SK-N-SH (cell line): ENCODE results near the gene SCNN1A. TPM values are rescaled to one million over a fixed set of nuclear protein-coding genes. Genes with fewer than 3 reads are reported as not detected.

ENCODE experiments used
- CTCF ChIA-PET: fragments of 300-600, 350-600 bp; formaldehyde crosslinking; extraction: SDS; loops from one replicate; lab custom pipeline; 2021; lab: Yijun Ruan, JAX
- POLR2A ChIA-PET: fragments of 350-600 bp; sonication (Branson Sonifier 250); formaldehyde crosslinking; extraction: SDS; loops from one replicate; lab custom pipeline; 2020; ENCODE audit warnings: antibody characterized with exemption, inconsistent platforms; lab: Yijun Ruan, JAX
- DNase-seq: peaks from one replicate; pipeline ENCODE4 v3.0.0; 2012
- H2AFZ ChIP-seq: fragments of 200-600 bp; sonication (generic); 2 replicates; pipeline ENCODE4 v1.8.1; 2016; ENCODE audit warnings: antibody characterized with exemption, mild to moderate bottlenecking, low read depth
- H3F3A ChIP-seq: fragments of 200-600 bp; sonication (generic); replicated peaks from 2 replicates; pipeline ENCODE3; 2016; ENCODE audit warnings: antibody characterized with exemption, mild to moderate bottlenecking; ENCODE audit not compliant: insufficient read depth
- H3K27ac ChIP-seq, 2 experiments: fragments of 200-500 bp in 1 of 2; fragments of 200-600 bp in 1 of 2; sonication (Bioruptor generic) in 1 of 2; sonication (generic), shearing (Covaris generic) in 1 of 2; 2 replicates each; pipeline versions ENCODE4 v1.5.1 to v1.6.1; 2014 to 2016; ENCODE audit warnings: low read depth in 2 of 2, inconsistent platforms in 1 of 2, low read length in 1 of 2, mild to moderate bottlenecking in 1 of 2, mixed read lengths in 1 of 2
- H3K27me3 ChIP-seq: fragments of 200-600 bp; sonication (generic), shearing (Covaris generic); 2 replicates; pipeline ENCODE4 v1.6.1; 2016; ENCODE audit warnings: mixed run types; ENCODE audit not compliant: insufficient read depth
- H3K36me3 ChIP-seq, 2 experiments: fragments of 200-500 bp in 1 of 2; fragments of 200-600 bp in 1 of 2; sonication (Bioruptor generic) in 1 of 2; sonication (generic) in 1 of 2; replicated peaks in 1 of 2; 2 replicates each; pipeline versions ENCODE3 to v1.5.1; 2014 to 2016; ENCODE audit warnings: low read length in 1 of 2, mild to moderate bottlenecking in 1 of 2; ENCODE audit not compliant: insufficient read depth in 2 of 2, control insufficient read depth in 1 of 2
- H3K4me1 ChIP-seq, 2 experiments: fragments of 200-500 bp in 1 of 2; fragments of 200-600 bp in 1 of 2; sonication (Bioruptor generic) in 1 of 2; sonication (generic), shearing (Covaris generic) in 1 of 2; 2 replicates each; pipeline versions ENCODE4 v1.5.1 to v1.6.1; 2014 to 2016; ENCODE audit warnings: low read depth in 1 of 2, low read length in 1 of 2, mixed run types in 1 of 2; ENCODE audit not compliant: insufficient read depth in 2 of 2, control insufficient read depth in 1 of 2
- H3K4me2 ChIP-seq: fragments of 200-600 bp; sonication (generic), shearing (Covaris generic); 2 replicates; pipeline ENCODE4 v1.6.1; 2017; ENCODE audit warnings: mixed run types
- H3K4me3 ChIP-seq, 2 experiments: fragments of 200-500 bp in 1 of 2; fragments of 200-600 bp in 1 of 2; sonication (Bioruptor generic) in 1 of 2; sonication (generic), shearing (Covaris generic) in 1 of 2; 2 replicates each; pipeline versions ENCODE4 v1.5.1 to v1.8.1; 2014 to 2016; ENCODE audit warnings: low read depth in 2 of 2, inconsistent platforms in 1 of 2, low read length in 1 of 2, mild to moderate bottlenecking in 1 of 2, mixed read lengths in 1 of 2, moderate library complexity in 1 of 2
- H3K79me2 ChIP-seq: fragments of 200-600 bp; sonication (generic); 2 replicates; pipeline ENCODE4 v1.8.1; 2017; ENCODE audit warnings: mild to moderate bottlenecking; ENCODE audit not compliant: insufficient read depth
- H3K9ac ChIP-seq: fragments of 200-600 bp; sonication (generic); 2 replicates; pipeline ENCODE4 v1.6.1; 2017; ENCODE audit warnings: mixed run types
- H3K9me2 ChIP-seq: fragments of 200-600 bp; sonication (generic); 2 replicates; pipeline ENCODE4 v1.6.1; 2017; ENCODE audit warnings: mixed run types
- H3K9me3 ChIP-seq: fragments of 200-600 bp; sonication (generic); 2 replicates; pipeline ENCODE4 v1.6.1; 2017; ENCODE audit warnings: mixed run types, mild to moderate bottlenecking, moderate library complexity
- H4K20me1 ChIP-seq: fragments of 200-600 bp; sonication (generic); 2 replicates; pipeline ENCODE4 v1.6.1; 2017; ENCODE audit warnings: mild to moderate bottlenecking, mixed run types; ENCODE audit not compliant: insufficient read depth
- CTCF ChIP-seq: fragments of 200-600 bp; sonication (generic); IDR thresholded peaks from 2 replicates; pipeline ENCODE4 v1.6.1; 2017; ENCODE audit warnings: antibody characterized with exemption, mild to moderate bottlenecking, moderate library complexity
- ELF1 ChIP-seq: IDR thresholded peaks from 2 replicates; pipeline ENCODE4 v1.4.0; 2012
- EP300 ChIP-seq, 2 experiments: IDR thresholded peaks; 2 replicates each; pipeline versions ENCODE4 v1.4.0 to v1.6.1; 2012; ENCODE audit warnings: borderline replicate concordance in 1 of 2, low read depth in 1 of 2, low read length in 1 of 2
- EZH2phosphoT487 ChIP-seq: fragments of 200-600 bp; sonication (generic); IDR thresholded peaks from 2 replicates; pipeline ENCODE4 v1.6.1; 2017; ENCODE audit warnings: low read depth, mixed run types, mild to moderate bottlenecking, antibody characterized with exemption, moderate library complexity, borderline replicate concordance
- FOXM1 ChIP-seq: IDR thresholded peaks from 2 replicates; pipeline ENCODE4 v1.4.0; 2012; ENCODE audit warnings: low read depth, mild to moderate bottlenecking
- GATA2 ChIP-seq: sonication (generic); formaldehyde crosslinking; IDR thresholded peaks from 2 replicates; pipeline ENCODE4 v1.5.0; 2020; ENCODE audit warnings: mild to moderate bottlenecking, missing genetic modification reagents
- IRF3 ChIP-seq: fragments of 150-350 bp; IDR thresholded peaks from 2 replicates; pipeline ENCODE4 v1.6.1; 2016; ENCODE audit warnings: mild to moderate bottlenecking, low read depth, low read length
- MAX ChIP-seq: IDR thresholded peaks from 2 replicates; pipeline ENCODE4 v1.4.0; 2012; ENCODE audit warnings: low read depth
- MEF2A ChIP-seq: IDR thresholded peaks from 2 replicates; pipeline ENCODE4 v1.4.0; 2012; ENCODE audit warnings: low read depth, borderline replicate concordance
- MXI1 ChIP-seq: IDR thresholded peaks from 2 replicates; pipeline ENCODE4 v1.6.1; 2012; ENCODE audit warnings: mild to moderate bottlenecking, low read depth, low read length, improper control_type of control experiment
- NFIC ChIP-seq: IDR thresholded peaks from 2 replicates; pipeline ENCODE4 v1.4.0; 2012; ENCODE audit warnings: borderline replicate concordance
- NRF1 ChIP-seq: IDR thresholded peaks from 2 replicates; pipeline ENCODE4 v1.6.1; 2012; ENCODE audit warnings: low read depth, mild to moderate bottlenecking, low read length
- PBX3 ChIP-seq: IDR thresholded peaks from 2 replicates; pipeline ENCODE4; 2012
- POLR2AphosphoS5 ChIP-seq: IDR thresholded peaks from 2 replicates; pipeline ENCODE4 v1.6.1; 2012; ENCODE audit warnings: low read depth, low read length
- RAD21 ChIP-seq: IDR thresholded peaks from 2 replicates; pipeline ENCODE4 v1.6.1; 2012; ENCODE audit warnings: mild to moderate bottlenecking, low read length
- RFX5 ChIP-seq: IDR thresholded peaks from 2 replicates; pipeline ENCODE4 v1.6.1; 2012; ENCODE audit warnings: mild to moderate bottlenecking, improper control_type of control experiment, low read length
- SIN3A ChIP-seq: IDR thresholded peaks from 2 replicates; pipeline ENCODE4 v1.6.1; 2012; ENCODE audit warnings: low read depth, mild to moderate bottlenecking, low read length, moderate library complexity, borderline replicate concordance
- TAF1 ChIP-seq: IDR thresholded peaks from 2 replicates; pipeline ENCODE4 v1.6.1; 2012; ENCODE audit warnings: low read depth, mild to moderate bottlenecking, low read length, moderate library complexity, borderline replicate concordance
- TEAD4 ChIP-seq: IDR thresholded peaks from 2 replicates; pipeline ENCODE4 v1.4.0; 2012; ENCODE audit warnings: mild to moderate bottlenecking, borderline replicate concordance; ENCODE audit not compliant: insufficient read depth
- USF2 ChIP-seq: fragments of 150-350 bp; IDR thresholded peaks from 2 replicates; pipeline ENCODE4 v1.6.1; 2017; ENCODE audit warnings: antibody characterized with exemption, low read length, low read depth, borderline replicate concordance
- YY1 ChIP-seq: IDR thresholded peaks from 2 replicates; pipeline ENCODE4 v1.4.0; 2012; ENCODE audit warnings: low read depth, mild to moderate bottlenecking
- ZBTB33 ChIP-seq: IDR thresholded peaks from 2 replicates; pipeline ENCODE4 v1.4.0; 2012; ENCODE audit warnings: low read depth, borderline replicate concordance
- WGBS: methylation state at CpG from one replicate; pipeline ENCODE4 v1.1.6; 2017; ENCODE audit warnings: low lambda C conversion rate; 5-methylcytosine and 5-hydroxymethylcytosine counted together
- polyA plus RNA-seq, 3 experiments: library from polyadenylated mRNA; depleted of rRNA; stranded (reverse); fragments of >200 nt; gene quantifications; 2 replicates each; pipeline ENCODE4 v1.2.3, GENCODE V29; 2012

Gene SCNN1A
- polyA plus RNA-seq, 1 of the 3 experiments (the other 2 are of a cell fraction) = 1.6 TPM

GRCh38 chr12:6330999-6331714, 44.2 kb downstream of the SCNN1A start (continued):
- TF ChIP-seq GATA2 (CRISPR knock-in tag) (no peak), EZH2phosphoT487 (no peak), MAX (no peak), TAF1 (no peak), NRF1 (no peak), RAD21 (no peak), POLR2AphosphoS5 (no peak), SIN3A (no peak)
- TF ChIP-seq, all 33 proteins: peak for 0

GRCh38 chr12:6330192-6330591, 45.2 kb downstream of the SCNN1A start:
- H3K27me3 ChIP-seq = no peaks in the 10 kb centered on the region
- no peak overlapping the region for H2AFZ ChIP-seq
- TF ChIP-seq EP300 (IDR thresholded peaks at IDR 0.05; ENCODE audit: borderline replicate concordance in 1 of 2, low read depth in 1 of 2, low read length in 1 of 2) (no peak), TAF1 (no peak), RAD21 (no peak), TEAD4 (no peak), FOXM1 (no peak), SIN3A (no peak), NFIC (no peak), YY1 (no peak), CTCF (no peak), MEF2A (no peak), USF2 (no peak), ELF1 (no peak), MAX (no peak), PBX3 (no peak), ZBTB33 (no peak), RFX5 (no peak), MXI1 (no peak), IRF3 (no peak)
- H3K4me1 ChIP-seq = peaks cover 8 to 35% of the 10 kb centered on the region in 2 experiments; a peak in 3 of 4 replicates
- WGBS = 91% methylated on average over 5 of the region's 5 CpGs
- POLR2A ChIA-PET = interaction anchor here (0.7 kb wide), 1 partner anchor 10 kb away, joined by 3 read pairs; no protein-coding TSS in a partner anchor
- no peaks in the 10 kb centered on the region for H3K9me3 ChIP-seq
- no peak for DNase-seq
- peaks cover 45% of the 10 kb centered on the region for H3K79me2 ChIP-seq
- no peak overlapping the region for H3K9ac ChIP-seq
- no peak overlapping the region for H3K4me2 ChIP-seq
- CTCF ChIA-PET = no interaction called here
- no peak overlapping the region for H3K27ac ChIP-seq
- H3K36me3 ChIP-seq = peaks cover 45 to 58% of the 10 kb centered on the region in 2 experiments
- no peak overlapping the region for H3K4me3 ChIP-seq
- H3K9me2 ChIP-seq = no peaks in the 10 kb centered on the region
- peaks cover 59% of the 10 kb centered on the region for H3F3A ChIP-seq
- 0 out of 2 replicates have a peak, but pooled peaks cover 5% of the 10 kb centered on the region for H4K20me1 ChIP-seq
